Panc1 (cell line): ENCODE data around the gene ACTL9. TPM values are rescaled to one million over a fixed set of nuclear protein-coding genes. Genes with fewer than 3 reads are reported as not detected.

Source experiments
- ATAC-seq: fragments of 200-7000 bp; cut with Tn5 transposase; 2 replicates; pipeline ENCODE4 v1.9.1; 2020; ENCODE audit warnings: mild to moderate bottlenecking, moderate library complexity
- BruUV-seq: library from RNA; stranded (reverse); fragments of 400-500 nt; replicated peaks from 2 replicates; lab custom pipeline; 2021; lab: Mats Ljungman, UMichigan
- CTCF ChIA-PET: fragments of 300-600 bp; sonication (Branson Sonifier 250); formaldehyde crosslinking; loops from one replicate; lab custom pipeline; 2022; ENCODE audit warnings: antibody characterized with exemption; lab: Charles Lee
- POLR2A ChIA-PET: fragments of 300-600 bp; sonication (Branson Sonifier 250); formaldehyde crosslinking; loops from one replicate; lab custom pipeline; 2022; ENCODE audit warnings: antibody characterized with exemption; lab: Charles Lee
- DNase-seq: peaks from one replicate; pipeline ENCODE4 v3.0.0-alpha.2; 2010; ENCODE audit warnings: low read depth, low spot score
- H3K27ac ChIP-seq: 2 replicates; pipeline ENCODE4 v1.5.1; 2011; ENCODE audit warnings: mild to moderate bottlenecking, low read length, inconsistent platforms
- H3K27me3 ChIP-seq: fragments of 200-500 bp; sonication (Bioruptor generic); 2 replicates; pipeline ENCODE4 v1.6.0; 2014; ENCODE audit warnings: low read length, inconsistent platforms; ENCODE audit not compliant: control insufficient read depth, insufficient read depth
- H3K36me3 ChIP-seq: fragments of 200-500 bp; sonication (Bioruptor generic); 2 replicates; pipeline ENCODE4 v1.5.1; 2014; ENCODE audit warnings: inconsistent platforms, mild to moderate bottlenecking, low read length, moderate library complexity; ENCODE audit not compliant: control insufficient read depth, insufficient read depth
- H3K4me1 ChIP-seq: 2 replicates; pipeline ENCODE4 v1.5.1; 2011; ENCODE audit warnings: inconsistent platforms, mild to moderate bottlenecking, low read length, moderate library complexity; ENCODE audit not compliant: control insufficient read depth, insufficient read depth
- H3K4me3 ChIP-seq, 2 experiments: 2 replicates each; pipeline ENCODE4 v1.5.1; 2011 to 2012; ENCODE audit warnings: low read depth in 2 of 2, low read length in 2 of 2, mild to moderate bottlenecking in 2 of 2, inconsistent platforms in 1 of 2, moderate library complexity in 1 of 2
- H3K9me3 ChIP-seq: fragments of 200-500 bp; sonication (Bioruptor generic); 2 replicates; pipeline ENCODE4 v1.5.1; 2014; ENCODE audit warnings: low read depth, mild to moderate bottlenecking, inconsistent platforms, low read length, moderate library complexity; ENCODE audit not compliant: control insufficient read depth, insufficient read depth
- CTCF ChIP-seq: fragments of 450-650 bp; IDR thresholded peaks from 2 replicates; pipeline ENCODE4 v1.5.1; 2017; ENCODE audit warnings: mild to moderate bottlenecking
- POLR2AphosphoS5 ChIP-seq: IDR thresholded peaks from 2 replicates; pipeline ENCODE4 v1.6.1; 2012; ENCODE audit warnings: mild to moderate bottlenecking, low read depth, low read length, moderate library complexity
- REST ChIP-seq, 2 experiments: IDR thresholded peaks; 2 replicates each; pipeline ENCODE4 v1.6.1; 2011 to 2012; ENCODE audit warnings: low read depth in 2 of 2, control low read depth in 1 of 2, low read length in 1 of 2, mild to moderate bottlenecking in 1 of 2, moderate library complexity in 1 of 2; ENCODE audit not compliant: insufficient read depth in 1 of 2
- SIN3A ChIP-seq: IDR thresholded peaks from 2 replicates; pipeline ENCODE4 v1.6.1; 2012; ENCODE audit warnings: low read depth, mild to moderate bottlenecking, low read length, moderate library complexity, borderline replicate concordance; ENCODE audit not compliant: insufficient read depth
- TCF7L2 ChIP-seq: IDR thresholded peaks from 2 replicates; pipeline ENCODE4 v1.6.1; 2011; ENCODE audit warnings: mild to moderate bottlenecking, low read depth, low read length, inconsistent platforms
- in situ Hi-C: cut with HindIII; loops from 2 replicates; pipeline ENCODE4 v1.10.0; 2016; ENCODE audit warnings: low sequenced_read_pairs, low pct_unique_long_range_greater_than_20kb
- intact Hi-C: fragments of 100-400 bp; cut with micrococcal nuclease; formaldehyde crosslinking; loops from one replicate; pipeline ENCODE4 v1.10.0; 2022; ENCODE audit not compliant: unreplicated experiment
- total RNA-seq: library from RNA; stranded (reverse); gene quantifications from one replicate; pipeline ENCODE4 v1.2.1, GENCODE V29; 2021; ENCODE audit not compliant: unreplicated experiment

Gene ACTL9
- total RNA-seq, 1 experiment from 2014 or later, result not detected

- DNase-seq (no peak), ATAC-seq (no peak)
- H3K4me3 ChIP-seq, result no peak overlapping the region
- no peaks in the 10 kb centered on the region for H3K36me3 ChIP-seq
- no peaks in the 10 kb centered on the region for H3K27me3 ChIP-seq
- H3K9me3 ChIP-seq, result no peaks in the 10 kb centered on the region
- no peak for TF ChIP-seq REST (IDR thresholded peaks at IDR 0.05; ENCODE audit: insufficient read depth in 1 of 2, low read depth in 2 of 2, low read length in 1 of 2)
- TF ChIP-seq CTCF, result no peak
- no peak for TF ChIP-seq POLR2AphosphoS5
- no peak for TF ChIP-seq SIN3A
- no peak for TF ChIP-seq TCF7L2
- intact Hi-C loops (no loop called here), in situ Hi-C loops (no loop called here)
- CTCF ChIA-PET, result no interaction called here
- no peaks in the 10 kb centered on the region for H3K4me1 ChIP-seq
- no peak overlapping the region for H3K27ac ChIP-seq
- POLR2A ChIA-PET, result no interaction called here
- BruUV-seq, result no TSS peak
These were observed 14.3 kb downstream of the ACTL9 start for GRCh38 chr19:8684001-8684902.

- TF ChIP-seq REST (IDR thresholded peaks at IDR 0.05; ENCODE audit: insufficient read depth in 1 of 2, low read depth in 2 of 2, low read length in 1 of 2) (no peak), POLR2AphosphoS5 (no peak), SIN3A (no peak), CTCF (no peak), TCF7L2 (no peak)
- H3K9me3 ChIP-seq, result no peaks in the 10 kb centered on the region
- H3K4me1 ChIP-seq, result no peaks in the 10 kb centered on the region
- BruUV-seq, result no TSS peak
- no peak overlapping the region for H3K27ac ChIP-seq
- CTCF ChIA-PET, result no interaction called here
- no peak for ATAC-seq
- in situ Hi-C loops (no loop called here), intact Hi-C loops (no loop called here)
- H3K27me3 ChIP-seq, result no peaks in the 10 kb centered on the region
- POLR2A ChIA-PET, result no interaction called here
- H3K36me3 ChIP-seq, result no peaks in the 10 kb centered on the region
- H3K4me3 ChIP-seq, result no peak overlapping the region
- no peak for DNase-seq
These were observed 15.7 kb downstream of the ACTL9 start for GRCh38 chr19:8682931-8683330.
